SK-N-SH treated with all-trans-retinoic acid at 6 μM for 48 hours (cell line): ENCODE results near the gene NPFF.

Source experiments
- CSDC2 ChIP-seq: fragments of 250-450 bp; sonication (Bioruptor Pico); IDR thresholded peaks from 2 replicates; pipeline ENCODE4 v1.5.0; 2020; ENCODE audit warnings: mild to moderate bottlenecking, moderate library complexity
- GLIS3 ChIP-seq: fragments of 250-450 bp; sonication (Bioruptor Pico); IDR thresholded peaks from 2 replicates; pipeline ENCODE4 v1.5.0; 2020; ENCODE audit warnings: mild to moderate bottlenecking, moderate library complexity
- PATZ1 ChIP-seq: fragments of 250-450 bp; sonication (Bioruptor Pico); IDR thresholded peaks from 2 replicates; pipeline ENCODE4 v1.8.0; 2020; ENCODE audit warnings: mild to moderate bottlenecking, moderate library complexity, borderline replicate concordance
- PPARA ChIP-seq: fragments of 250-450 bp; sonication (Bioruptor Pico); IDR thresholded peaks from 2 replicates; pipeline ENCODE4 v1.5.0; 2020; ENCODE audit warnings: mild to moderate bottlenecking, borderline replicate concordance
- RARB ChIP-seq: fragments of 250-450 bp; sonication (Bioruptor Pico); IDR thresholded peaks from 2 replicates; pipeline ENCODE4 v1.8.0; 2021; ENCODE audit warnings: mild to moderate bottlenecking, moderate library complexity
- TOX ChIP-seq: fragments of 250-450 bp; sonication (Bioruptor Pico); IDR thresholded peaks from 2 replicates; pipeline ENCODE4 v1.8.0; 2021; ENCODE audit warnings: mild to moderate bottlenecking, moderate library complexity, borderline replicate concordance
- ZFP3 ChIP-seq: fragments of 250-450 bp; sonication (Bioruptor Pico); IDR thresholded peaks from 2 replicates; pipeline ENCODE4 v1.5.0; 2020; ENCODE audit warnings: mild to moderate bottlenecking, moderate library complexity
- ZFP30 ChIP-seq: fragments of 450-650 bp; formaldehyde crosslinking; IDR thresholded peaks from 2 replicates; pipeline ENCODE4 v1.5.0; 2022; ENCODE audit warnings: mild to moderate bottlenecking, moderate library complexity
- ZNF565 ChIP-seq: fragments of 450-650 bp; formaldehyde crosslinking; conservative IDR thresholded peaks from 2 replicates; pipeline ENCODE4 v1.5.0; 2020; ENCODE audit warnings: low read depth, mild to moderate bottlenecking, moderate library complexity
- ZNF8 ChIP-seq: fragments of 450-650 bp; formaldehyde crosslinking; IDR thresholded peaks from 2 replicates; pipeline ENCODE4 v1.5.0; 2020; ENCODE audit warnings: mild to moderate bottlenecking, moderate library complexity
- TF ChIP-seq, protein P1 (sequence below): fragments of 250-450 bp; sonication (Bioruptor Pico); IDR thresholded peaks from 2 replicates; pipeline ENCODE4 v1.5.1; 2020; ENCODE audit warnings: low read depth, mild to moderate bottlenecking, moderate library complexity
- TF ChIP-seq, protein P2 (sequence below): fragments of 250-450 bp; sonication (Bioruptor Pico); IDR thresholded peaks from 2 replicates; pipeline ENCODE4 v1.5.0; 2020; ENCODE audit warnings: mild to moderate bottlenecking, moderate library complexity

- TF ChIP-seq GLIS3 (CRISPR knock-in tag) (no peak), CSDC2 (CRISPR knock-in tag) (no peak), ZNF565 (CRISPR knock-in tag) (no peak), ZFP30 (CRISPR knock-in tag) (no peak), RARB (CRISPR knock-in tag) (no peak), PATZ1 (CRISPR knock-in tag) (no peak), PPARA (CRISPR knock-in tag) (no peak), TOX (CRISPR knock-in tag) (no peak), ZNF8 (CRISPR knock-in tag) (no peak), ZFP3 (CRISPR knock-in tag) (no peak)
- TF ChIP-seq, protein P1, sequence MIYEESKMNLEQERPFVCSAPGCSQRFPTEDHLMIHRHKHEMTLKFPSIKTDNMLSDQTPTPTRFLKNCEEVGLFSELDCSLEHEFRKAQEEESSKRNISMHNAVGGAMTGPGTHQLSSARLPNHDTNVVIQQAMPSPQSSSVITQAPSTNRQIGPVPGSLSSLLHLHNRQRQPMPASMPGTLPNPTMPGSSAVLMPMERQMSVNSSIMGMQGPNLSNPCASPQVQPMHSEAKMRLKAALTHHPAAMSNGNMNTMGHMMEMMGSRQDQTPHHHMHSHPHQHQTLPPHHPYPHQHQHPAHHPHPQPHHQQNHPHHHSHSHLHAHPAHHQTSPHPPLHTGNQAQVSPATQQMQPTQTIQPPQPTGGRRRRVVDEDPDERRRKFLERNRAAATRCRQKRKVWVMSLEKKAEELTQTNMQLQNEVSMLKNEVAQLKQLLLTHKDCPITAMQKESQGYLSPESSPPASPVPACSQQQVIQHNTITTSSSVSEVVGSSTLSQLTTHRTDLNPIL (CRISPR knock-in tag): no peak
- TF ChIP-seq, protein P2, sequence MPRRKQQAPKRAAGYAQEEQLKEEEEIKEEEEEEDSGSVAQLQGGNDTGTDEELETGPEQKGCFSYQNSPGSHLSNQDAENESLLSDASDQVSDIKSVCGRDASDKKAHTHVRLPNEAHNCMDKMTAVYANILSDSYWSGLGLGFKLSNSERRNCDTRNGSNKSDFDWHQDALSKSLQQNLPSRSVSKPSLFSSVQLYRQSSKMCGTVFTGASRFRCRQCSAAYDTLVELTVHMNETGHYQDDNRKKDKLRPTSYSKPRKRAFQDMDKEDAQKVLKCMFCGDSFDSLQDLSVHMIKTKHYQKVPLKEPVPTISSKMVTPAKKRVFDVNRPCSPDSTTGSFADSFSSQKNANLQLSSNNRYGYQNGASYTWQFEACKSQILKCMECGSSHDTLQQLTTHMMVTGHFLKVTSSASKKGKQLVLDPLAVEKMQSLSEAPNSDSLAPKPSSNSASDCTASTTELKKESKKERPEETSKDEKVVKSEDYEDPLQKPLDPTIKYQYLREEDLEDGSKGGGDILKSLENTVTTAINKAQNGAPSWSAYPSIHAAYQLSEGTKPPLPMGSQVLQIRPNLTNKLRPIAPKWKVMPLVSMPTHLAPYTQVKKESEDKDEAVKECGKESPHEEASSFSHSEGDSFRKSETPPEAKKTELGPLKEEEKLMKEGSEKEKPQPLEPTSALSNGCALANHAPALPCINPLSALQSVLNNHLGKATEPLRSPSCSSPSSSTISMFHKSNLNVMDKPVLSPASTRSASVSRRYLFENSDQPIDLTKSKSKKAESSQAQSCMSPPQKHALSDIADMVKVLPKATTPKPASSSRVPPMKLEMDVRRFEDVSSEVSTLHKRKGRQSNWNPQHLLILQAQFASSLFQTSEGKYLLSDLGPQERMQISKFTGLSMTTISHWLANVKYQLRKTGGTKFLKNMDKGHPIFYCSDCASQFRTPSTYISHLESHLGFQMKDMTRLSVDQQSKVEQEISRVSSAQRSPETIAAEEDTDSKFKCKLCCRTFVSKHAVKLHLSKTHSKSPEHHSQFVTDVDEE: no peak
Measured at GRCh38 chr12:53515291-53515680, 8.0 kb upstream of the NPFF start.
